Stimulated activated CD8-positive, alpha-beta memory T cell treated with anti-CD3 and anti-CD28 coated beads, Interleukin-7, amount 100 ng/mL, for 1 hour (primary cell): ENCODE results near the gene CDNF.

ENCODE experiments used
- DNase-seq, 2 donors: peaks; one replicate each; pipeline ENCODE4 v3.0.0-alpha.2; 2020; ENCODE audit warnings: low read depth in 2 of 2

The CDNF gene

GRCh38 chr10:14798636-14799035 is 39.2 kb downstream of the CDNF start:
- DNase-seq: no peak

DNA sequence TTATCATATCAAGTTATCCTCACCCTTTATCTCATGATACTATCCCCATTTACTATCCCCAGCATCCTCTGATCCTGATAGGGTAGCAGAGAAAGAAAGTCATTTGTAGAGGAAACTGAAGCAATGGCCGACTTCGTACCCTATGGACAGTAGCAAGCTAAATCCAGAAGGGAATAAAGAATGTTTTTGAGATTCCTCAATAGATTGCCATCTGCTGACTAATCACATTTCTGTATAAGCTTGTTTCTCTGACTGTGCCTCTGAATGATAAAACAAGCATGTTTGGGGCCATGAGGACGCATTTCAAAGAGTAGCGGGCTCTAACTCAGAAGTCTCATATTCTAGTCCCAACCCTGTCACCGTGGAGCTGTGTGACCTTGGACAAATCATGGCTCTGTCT is 49.9 kb downstream of the CDNF start:
- DNase-seq: no peak

DNA sequence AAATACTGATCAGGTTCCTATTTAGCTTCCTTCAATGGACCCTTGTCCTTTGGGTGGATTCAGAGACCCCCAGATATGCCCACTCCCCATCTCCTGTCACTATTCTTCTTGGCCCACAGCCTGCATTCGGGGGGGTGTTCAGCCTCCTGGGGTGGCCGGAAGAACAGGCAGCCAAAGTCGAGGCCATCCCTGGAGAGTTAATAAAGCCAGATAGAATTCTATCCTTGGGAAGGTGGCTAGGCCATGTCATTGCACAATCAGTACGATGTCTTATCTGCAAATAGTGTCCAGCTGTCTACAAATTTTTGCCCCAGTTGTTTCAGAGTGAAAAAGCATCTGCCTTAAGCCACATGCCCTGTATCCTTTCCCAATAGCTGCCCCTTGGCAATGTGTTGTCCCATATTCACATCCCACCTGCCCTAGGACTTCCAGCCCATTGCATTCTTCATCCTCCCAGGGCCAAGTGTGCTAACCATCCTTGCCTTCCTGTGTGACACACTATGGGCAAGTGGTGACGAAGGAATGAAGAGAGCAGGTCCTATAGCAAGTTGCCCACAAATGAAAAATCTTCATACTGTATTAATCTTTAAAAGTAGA is 53.3 kb downstream of the CDNF start:
- DNase-seq: no peak

GRCh38 chr10:14782691-14783363 is 55.0 kb downstream of the CDNF start:
- DNase-seq: no peak

DNA sequence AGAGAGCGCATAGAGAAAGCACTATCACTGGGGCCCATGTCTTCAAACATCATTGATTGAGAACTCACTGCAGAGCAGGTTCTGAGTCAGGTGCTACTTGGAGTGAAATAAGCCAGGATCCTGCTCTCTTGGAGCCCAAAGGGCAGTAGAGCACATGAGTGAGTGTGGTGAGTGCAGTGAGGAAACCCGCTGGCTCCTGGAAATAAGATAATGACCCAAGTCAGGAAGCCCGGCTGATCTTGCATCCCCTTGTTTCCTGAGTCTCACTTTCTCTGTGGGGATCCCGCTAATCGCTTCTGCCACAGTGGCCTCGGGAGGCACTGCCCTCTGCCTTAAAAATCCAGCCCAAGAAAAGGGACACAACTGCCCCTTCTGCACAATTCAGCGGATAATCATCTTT is 56.1 kb downstream of the CDNF start:
- no peak for DNase-seq

- DNase-seq: no peak
Observed at GRCh38 chr10:14779001-14779651, 58.7 kb downstream of the CDNF start.

GRCh38 chr10:14776546-14776945 is 61.3 kb downstream of the CDNF start:
- DNase-seq: no peak

- no peak for DNase-seq
Observed at GRCh38 chr10:14775656-14776055, 62.2 kb downstream of the CDNF start.

DNA sequence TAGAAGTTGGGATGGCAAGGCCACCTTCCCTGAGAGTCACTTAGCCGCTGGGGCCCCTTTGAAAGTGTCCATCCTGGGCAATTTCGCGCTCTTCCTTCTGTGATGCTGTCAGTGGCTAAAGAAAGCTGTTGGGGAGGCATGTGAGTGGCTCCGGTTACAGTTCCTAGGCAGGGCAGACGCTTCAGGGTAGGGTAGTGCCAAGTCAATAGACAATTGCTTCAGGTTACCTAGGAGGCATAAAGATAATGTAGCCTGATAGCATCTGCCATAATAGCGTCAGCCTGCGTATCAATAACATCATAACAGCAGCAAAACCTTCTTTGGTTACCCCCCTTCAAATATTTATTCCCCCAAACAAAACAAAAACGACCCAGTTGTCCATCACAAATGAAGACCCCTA is 63.0 kb downstream of the CDNF start, which contains the start of gene FAM107B:
Gene FAM107B, minus strand, starts transcription at position 101 of the 400 bp plus-strand sequence. CDS start 234 bp downstream, outside the sequence.
- no peak for DNase-seq

- no peak for DNase-seq
Observed at GRCh38 chr10:14774214-14774580, 63.6 kb downstream of the CDNF start.

DNA sequence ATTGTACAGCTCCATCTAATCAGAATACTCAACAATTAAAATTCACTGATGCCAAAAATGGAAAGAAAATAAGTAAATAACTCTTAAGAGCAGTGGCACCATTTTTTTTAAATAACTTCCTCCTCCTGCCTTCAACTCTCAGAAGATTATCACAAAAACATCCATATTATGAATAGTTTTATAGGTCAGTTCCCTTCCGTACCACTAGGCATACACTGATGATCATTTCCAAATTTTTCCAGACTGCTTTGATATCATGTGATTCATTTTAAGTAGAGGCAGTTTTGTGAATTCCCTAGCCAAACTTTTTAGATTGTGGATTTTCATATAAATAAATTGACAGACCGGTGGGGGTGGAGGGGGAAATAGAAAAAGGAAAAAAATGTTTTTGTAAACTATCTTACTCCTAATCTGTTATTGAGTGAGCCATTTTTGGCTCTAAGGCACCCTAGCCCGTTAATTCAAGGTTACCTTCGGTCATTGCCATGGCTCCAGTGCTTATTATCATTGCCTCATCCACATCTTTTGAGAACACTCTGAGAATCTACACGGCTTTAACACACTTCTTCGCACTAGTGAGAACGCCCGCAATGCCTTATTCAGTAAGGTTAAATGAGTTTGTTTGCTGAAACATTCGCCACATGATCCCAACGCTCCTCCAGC is 64.2 kb downstream of the CDNF start:
- DNase-seq: no peak

- DNase-seq: no peak
Observed at GRCh38 chr10:14772399-14772798, 65.4 kb downstream of the CDNF start.

GRCh38 chr10:14770927-14771326 is 66.9 kb downstream of the CDNF start:
- DNase-seq: no peak
